Hepatocyte (in vitro differentiated cells): ENCODE data around the gene PAX4.

Experiments
- EZH2 ChIP-seq: fragments of 200-600 bp; sonication (generic); IDR thresholded peaks from 2 replicates; pipeline ENCODE4 v1.6.1; 2016; ENCODE audit warnings: antibody characterized with exemption, mild to moderate bottlenecking, borderline replicate concordance
- TF ChIP-seq, protein P1 (sequence below): fragments of 200-600 bp; sonication (generic); IDR thresholded peaks from 2 replicates; pipeline ENCODE4 v1.5.1; 2016; ENCODE audit warnings: antibody characterized with exemption, mild to moderate bottlenecking; ENCODE audit not compliant: poor library complexity

DNA sequence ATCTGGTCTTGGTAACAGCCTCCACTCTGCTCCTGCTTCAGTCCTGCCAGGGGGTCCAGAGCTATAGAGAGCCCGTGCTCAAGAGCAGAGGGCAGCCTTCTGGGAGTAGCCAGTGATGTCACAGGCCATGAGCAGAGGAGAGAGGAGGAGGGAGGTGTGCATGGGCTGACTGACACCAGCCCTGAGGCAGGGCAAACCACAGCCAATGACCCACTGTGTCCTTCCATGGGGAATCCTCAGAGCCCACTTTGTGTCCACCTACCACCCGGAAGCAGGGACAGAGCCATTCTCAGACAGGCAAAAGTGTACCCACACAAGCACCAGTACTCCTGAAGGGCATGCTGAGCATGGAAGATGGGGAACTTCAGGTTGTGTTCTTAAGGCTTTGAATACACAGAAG, at the start of gene PAX4:
- no peak for TF ChIP-seq EZH2
- TF ChIP-seq, protein P1, sequence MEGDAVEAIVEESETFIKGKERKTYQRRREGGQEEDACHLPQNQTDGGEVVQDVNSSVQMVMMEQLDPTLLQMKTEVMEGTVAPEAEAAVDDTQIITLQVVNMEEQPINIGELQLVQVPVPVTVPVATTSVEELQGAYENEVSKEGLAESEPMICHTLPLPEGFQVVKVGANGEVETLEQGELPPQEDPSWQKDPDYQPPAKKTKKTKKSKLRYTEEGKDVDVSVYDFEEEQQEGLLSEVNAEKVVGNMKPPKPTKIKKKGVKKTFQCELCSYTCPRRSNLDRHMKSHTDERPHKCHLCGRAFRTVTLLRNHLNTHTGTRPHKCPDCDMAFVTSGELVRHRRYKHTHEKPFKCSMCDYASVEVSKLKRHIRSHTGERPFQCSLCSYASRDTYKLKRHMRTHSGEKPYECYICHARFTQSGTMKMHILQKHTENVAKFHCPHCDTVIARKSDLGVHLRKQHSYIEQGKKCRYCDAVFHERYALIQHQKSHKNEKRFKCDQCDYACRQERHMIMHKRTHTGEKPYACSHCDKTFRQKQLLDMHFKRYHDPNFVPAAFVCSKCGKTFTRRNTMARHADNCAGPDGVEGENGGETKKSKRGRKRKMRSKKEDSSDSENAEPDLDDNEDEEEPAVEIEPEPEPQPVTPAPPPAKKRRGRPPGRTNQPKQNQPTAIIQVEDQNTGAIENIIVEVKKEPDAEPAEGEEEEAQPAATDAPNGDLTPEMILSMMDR, result no peak
